GM12872 (cell line): ENCODE data around the gene LNX1.

Experiments
- CTCF ChIP-seq: IDR thresholded peaks from 3 replicates; pipeline ENCODE4 v1.5.1; 2011; ENCODE audit warnings: low read depth, mild to moderate bottlenecking, low read length, moderate library complexity; ENCODE audit not compliant: insufficient read depth

The LNX1 gene

DNA sequence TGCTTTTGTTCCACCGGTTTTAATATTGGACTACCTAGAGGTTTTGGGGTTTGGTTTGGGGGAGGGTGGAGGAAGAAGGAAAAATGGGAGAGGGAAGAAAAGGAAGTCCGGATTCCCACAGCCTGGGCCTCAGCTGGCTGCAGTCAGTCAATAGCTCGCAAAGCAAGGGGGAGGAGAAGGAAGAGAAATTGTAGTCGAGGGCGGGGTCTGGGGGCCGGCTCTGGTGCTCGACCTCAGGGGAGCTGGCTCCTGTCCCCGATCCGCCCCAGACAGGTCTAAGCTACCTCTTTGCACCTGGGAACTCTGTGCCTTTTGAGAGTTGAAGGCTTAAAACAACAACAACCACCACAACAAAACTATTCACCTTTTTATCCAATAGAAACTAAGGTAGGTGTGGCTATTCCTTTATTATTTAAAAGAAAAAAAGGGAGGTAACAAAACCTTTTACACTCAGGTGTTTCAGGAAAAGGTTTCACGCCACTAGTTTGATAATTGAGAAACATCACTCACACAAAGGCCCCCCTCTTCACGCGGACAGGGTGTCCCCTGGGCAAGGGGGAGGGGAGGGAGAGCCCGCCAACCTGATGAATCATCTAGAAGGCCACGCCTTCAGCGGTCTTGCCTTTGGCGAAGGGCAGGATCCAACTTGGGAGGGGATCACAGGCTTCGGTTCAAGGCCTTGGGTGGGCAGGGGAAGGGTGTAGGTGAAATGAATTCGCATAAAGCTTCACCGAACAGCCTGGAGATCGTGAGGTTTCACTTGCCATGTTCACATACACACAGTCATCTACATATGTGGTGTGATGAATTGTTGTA lies 1.6 kb upstream of the LNX1 start:
- no peak for TF ChIP-seq CTCF

GRCh38 chr4:53592122-53592521 lies 836 bp upstream of the LNX1 start:
- TF ChIP-seq CTCF = no peak

DNA sequence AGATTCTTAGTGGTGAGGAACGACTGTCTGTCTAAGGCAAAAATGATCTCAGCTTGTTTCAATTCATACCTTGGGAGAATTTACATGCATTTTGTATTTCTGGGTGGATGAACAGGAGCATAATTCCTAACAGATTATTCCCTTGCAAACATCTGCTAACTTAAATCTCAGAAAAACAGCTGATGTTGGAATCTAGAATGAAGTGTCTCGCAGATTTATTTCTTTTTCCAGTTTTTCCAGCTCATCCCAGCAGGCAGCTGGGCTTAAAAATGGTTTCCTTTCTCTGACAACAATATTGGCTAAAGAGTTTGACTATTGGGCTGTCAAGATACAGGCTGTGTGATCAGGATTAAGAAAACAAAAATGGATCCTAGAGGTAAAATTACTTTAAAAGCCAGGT lies 1.1 kb downstream of the LNX1 start:
- TF ChIP-seq CTCF = no peak

DNA sequence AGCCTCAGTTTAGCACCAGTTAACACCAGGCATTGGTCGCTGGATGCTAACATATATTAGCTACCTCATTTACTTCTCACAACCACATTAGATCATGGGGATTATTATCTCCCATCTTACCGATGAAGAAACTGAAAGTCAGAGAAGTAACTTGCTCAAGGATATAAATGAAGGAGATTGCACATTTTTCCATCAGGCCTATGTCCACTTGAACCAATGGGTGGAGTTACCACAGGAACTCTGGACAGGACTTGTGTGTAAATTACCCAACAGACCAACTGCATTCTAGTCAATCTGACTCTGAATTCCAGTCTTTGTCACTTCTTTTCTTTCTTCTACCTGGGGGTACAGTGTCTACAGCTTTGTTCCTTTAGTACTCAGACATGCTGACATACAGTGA lies 1.8 kb downstream of the LNX1 start:
- TF ChIP-seq CTCF = no peak

GRCh38 chr4:53587135-53587534 lies 4.2 kb downstream of the LNX1 start:
- no peak for TF ChIP-seq CTCF

GRCh38 chr4:53586121-53586816 lies 5.0 kb downstream of the LNX1 start:
- TF ChIP-seq CTCF = no peak

GRCh38 chr4:53584658-53585057 lies 6.6 kb downstream of the LNX1 start:
- TF ChIP-seq CTCF = no peak
